ENCODE results near the gene DNAH9.

Gene DNAH9

DNA sequence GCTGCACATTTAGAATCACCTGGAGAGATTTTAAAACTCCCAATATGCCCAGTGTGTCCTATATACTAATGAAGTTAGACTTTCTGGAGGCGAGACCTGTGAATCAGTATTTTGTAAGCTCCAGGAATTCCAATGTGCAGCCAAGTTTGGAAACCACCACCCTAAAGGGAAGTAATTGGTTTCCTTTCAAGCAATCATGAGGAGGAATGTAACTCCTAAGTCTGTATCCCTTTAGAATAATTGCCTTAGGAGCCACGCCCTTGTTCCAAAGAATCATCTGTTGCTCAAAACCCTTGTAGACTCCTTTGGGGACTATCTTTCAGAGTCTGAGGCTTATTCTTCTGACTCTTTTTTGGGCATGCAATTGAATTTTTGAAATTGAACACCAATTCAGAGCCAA lies 84.4 kb downstream of the DNAH9 start:
- Histone ChIP-seq H3K4me3 (ENCODE audit: low read length) (no peak overlapping the region), H4K20me1 (ENCODE audit: control insufficient read depth, insufficient read depth, low read depth, low read length) (no peaks in the 10 kb centered on the region), H3K9me2 (replicated peaks; ENCODE audit: control insufficient read depth, low read length) (no peaks in the 10 kb centered on the region), H3K9me3 (ENCODE audit: control insufficient read depth, insufficient read depth, low read length) (no peaks in the 10 kb centered on the region), H3K36me3 (ENCODE audit: control insufficient read depth, low read length) (no peaks in the 10 kb centered on the region), H3K4me1 (ENCODE audit: control insufficient read depth, low read length) (no peaks in the 10 kb centered on the region), H3K79me2 (ENCODE audit: control insufficient read depth, low read length) (no peaks in the 10 kb centered on the region), H3K27me3 (ENCODE audit: control insufficient read depth, low read length) (no peaks in the 10 kb centered on the region), H3K4me2 (ENCODE audit: low read length) (no peak overlapping the region), H3K27ac (ENCODE audit: low read depth, low read length) (no peak overlapping the region), H3F3A (ENCODE audit: control insufficient read depth, insufficient read depth) (no peaks in the 10 kb centered on the region)
- no peak for TF ChIP-seq EZH2phosphoT487 (IDR thresholded peaks at IDR 0.05; ENCODE audit: borderline replicate concordance, low read length)

DNA sequence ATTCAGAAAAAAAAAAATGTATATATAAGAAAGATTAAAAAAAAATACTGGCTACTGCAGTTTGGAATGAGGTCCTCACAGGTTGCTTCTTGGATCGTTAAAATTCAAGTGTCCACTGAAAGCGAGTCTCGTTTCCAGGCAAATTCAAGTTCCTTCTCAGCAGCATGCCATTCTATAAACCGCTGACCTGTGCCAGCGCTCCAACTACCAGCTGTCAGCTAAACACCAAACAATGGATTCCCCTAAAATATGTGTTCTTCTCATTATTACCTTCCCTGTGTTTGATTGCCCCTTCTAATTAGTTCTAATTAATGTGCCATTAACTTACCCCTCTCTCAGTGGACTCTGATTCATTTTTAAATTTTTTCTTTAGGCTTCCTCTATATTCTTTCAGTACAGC lies 92.4 kb downstream of the DNAH9 start:
- no peak overlapping the region for H3K4me3 ChIP-seq (ENCODE audit: low read length)
- H3F3A ChIP-seq (ENCODE audit: control insufficient read depth, insufficient read depth), result no peaks in the 10 kb centered on the region
- no peaks in the 10 kb centered on the region for H3K79me2 ChIP-seq (ENCODE audit: control insufficient read depth, low read length)
- H4K20me1 ChIP-seq (ENCODE audit: control insufficient read depth, insufficient read depth, low read depth, low read length), result no peaks in the 10 kb centered on the region
- H3K36me3 ChIP-seq (ENCODE audit: control insufficient read depth, low read length), result no peaks in the 10 kb centered on the region
- no peaks in the 10 kb centered on the region for H3K27me3 ChIP-seq (ENCODE audit: control insufficient read depth, low read length)
- no peaks in the 10 kb centered on the region for H3K9me3 ChIP-seq (ENCODE audit: control insufficient read depth, insufficient read depth, low read length)
- H3K27ac ChIP-seq (ENCODE audit: low read depth, low read length), result no peak overlapping the region
- H3K4me2 ChIP-seq (ENCODE audit: low read length), result no peak overlapping the region
- TF ChIP-seq EZH2phosphoT487 (IDR thresholded peaks at IDR 0.05; ENCODE audit: borderline replicate concordance, low read length), result no peak
- TF ChIP-seq, protein P1, sequence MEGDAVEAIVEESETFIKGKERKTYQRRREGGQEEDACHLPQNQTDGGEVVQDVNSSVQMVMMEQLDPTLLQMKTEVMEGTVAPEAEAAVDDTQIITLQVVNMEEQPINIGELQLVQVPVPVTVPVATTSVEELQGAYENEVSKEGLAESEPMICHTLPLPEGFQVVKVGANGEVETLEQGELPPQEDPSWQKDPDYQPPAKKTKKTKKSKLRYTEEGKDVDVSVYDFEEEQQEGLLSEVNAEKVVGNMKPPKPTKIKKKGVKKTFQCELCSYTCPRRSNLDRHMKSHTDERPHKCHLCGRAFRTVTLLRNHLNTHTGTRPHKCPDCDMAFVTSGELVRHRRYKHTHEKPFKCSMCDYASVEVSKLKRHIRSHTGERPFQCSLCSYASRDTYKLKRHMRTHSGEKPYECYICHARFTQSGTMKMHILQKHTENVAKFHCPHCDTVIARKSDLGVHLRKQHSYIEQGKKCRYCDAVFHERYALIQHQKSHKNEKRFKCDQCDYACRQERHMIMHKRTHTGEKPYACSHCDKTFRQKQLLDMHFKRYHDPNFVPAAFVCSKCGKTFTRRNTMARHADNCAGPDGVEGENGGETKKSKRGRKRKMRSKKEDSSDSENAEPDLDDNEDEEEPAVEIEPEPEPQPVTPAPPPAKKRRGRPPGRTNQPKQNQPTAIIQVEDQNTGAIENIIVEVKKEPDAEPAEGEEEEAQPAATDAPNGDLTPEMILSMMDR (IDR thresholded peaks at IDR 0.05; ENCODE audit: low read depth, low read length, poor library complexity, severe bottlenecking), result no peak
- H3K9me2 ChIP-seq (replicated peaks; ENCODE audit: control insufficient read depth, low read length), result no peaks in the 10 kb centered on the region
- H3K4me1 ChIP-seq (ENCODE audit: control insufficient read depth, low read length), result no peaks in the 10 kb centered on the region

DNA sequence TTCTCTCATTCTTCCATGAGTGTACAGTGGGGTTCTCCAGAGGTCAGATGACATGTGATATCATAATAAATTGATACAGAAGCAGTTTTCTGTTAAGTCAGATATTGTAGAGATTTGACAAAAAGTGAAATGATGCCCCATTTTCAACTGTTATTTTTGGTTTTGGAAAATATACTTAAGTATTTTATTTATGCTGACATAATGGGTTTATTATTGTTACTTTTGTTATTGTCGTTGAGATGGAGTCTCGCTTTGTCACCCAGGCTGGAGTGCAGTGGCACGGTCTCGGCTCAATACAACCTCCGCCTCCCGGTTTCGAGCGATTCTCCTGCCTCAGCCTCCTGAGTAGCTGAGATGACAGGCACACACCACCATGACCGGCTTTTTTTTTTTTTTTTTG lies 94.4 kb downstream of the DNAH9 start:
- Histone ChIP-seq H3K36me3 (ENCODE audit: control insufficient read depth, low read length) (no peaks in the 10 kb centered on the region), H3K9me2 (replicated peaks; ENCODE audit: control insufficient read depth, low read length) (no peaks in the 10 kb centered on the region)

DNA sequence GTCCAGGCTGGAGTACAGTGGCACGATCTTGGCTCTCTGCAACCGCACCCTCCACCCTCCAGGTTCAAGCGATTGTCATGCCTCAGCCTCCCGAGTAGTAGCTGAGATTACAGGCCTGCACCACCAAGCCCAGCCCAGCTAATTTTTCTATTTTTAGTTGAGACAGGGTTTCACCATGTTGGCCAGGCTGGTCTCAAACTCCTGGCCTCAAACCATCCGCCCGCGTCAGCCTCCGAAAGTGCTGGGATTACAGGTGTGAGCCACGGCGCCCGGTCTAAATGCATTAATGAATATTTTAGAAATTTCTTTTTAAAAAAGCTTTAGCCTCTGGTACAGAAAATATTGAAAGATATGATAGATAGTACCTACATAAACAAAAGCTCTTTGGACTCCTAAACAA lies 95.0 kb downstream of the DNAH9 start:
- Histone ChIP-seq H3K36me3 (ENCODE audit: control insufficient read depth, low read length) (no peaks in the 10 kb centered on the region), H3K4me1 (ENCODE audit: control insufficient read depth, low read length) (no peaks in the 10 kb centered on the region), H3K79me2 (ENCODE audit: control insufficient read depth, low read length) (no peaks in the 10 kb centered on the region), H3K4me2 (ENCODE audit: low read length) (no peak overlapping the region), H4K20me1 (ENCODE audit: control insufficient read depth, insufficient read depth, low read depth, low read length) (no peaks in the 10 kb centered on the region), H3K4me3 (ENCODE audit: low read length) (no peak overlapping the region), H3F3A (ENCODE audit: control insufficient read depth, insufficient read depth) (no peaks in the 10 kb centered on the region), H3K9me2 (replicated peaks; ENCODE audit: control insufficient read depth, low read length) (no peaks in the 10 kb centered on the region), H3K27me3 (ENCODE audit: control insufficient read depth, low read length) (no peaks in the 10 kb centered on the region), H3K27ac (ENCODE audit: low read depth, low read length) (no peak overlapping the region), H3K9me3 (ENCODE audit: control insufficient read depth, insufficient read depth, low read length) (no peaks in the 10 kb centered on the region)
- no peak for TF ChIP-seq EZH2phosphoT487 (IDR thresholded peaks at IDR 0.05; ENCODE audit: borderline replicate concordance, low read length)
- TF ChIP-seq, protein P1 (IDR thresholded peaks at IDR 0.05; ENCODE audit: low read depth, low read length, poor library complexity, severe bottlenecking), result no peak

More for the DNA sequence above, 94.4 kb downstream of the DNAH9 start:
- H4K20me1 ChIP-seq (ENCODE audit: control insufficient read depth, insufficient read depth, low read depth, low read length), result no peaks in the 10 kb centered on the region
- no peak overlapping the region for H3K4me2 ChIP-seq (ENCODE audit: low read length)
- H3K79me2 ChIP-seq (ENCODE audit: control insufficient read depth, low read length), result no peaks in the 10 kb centered on the region
- no peaks in the 10 kb centered on the region for H3K4me1 ChIP-seq (ENCODE audit: control insufficient read depth, low read length)
- no peak overlapping the region for H3K27ac ChIP-seq (ENCODE audit: low read depth, low read length)
- no peaks in the 10 kb centered on the region for H3K9me3 ChIP-seq (ENCODE audit: control insufficient read depth, insufficient read depth, low read length)
- H3F3A ChIP-seq (ENCODE audit: control insufficient read depth, insufficient read depth), result no peaks in the 10 kb centered on the region
- no peak for TF ChIP-seq EZH2phosphoT487 (IDR thresholded peaks at IDR 0.05; ENCODE audit: borderline replicate concordance, low read length)
- TF ChIP-seq, protein P1 (IDR thresholded peaks at IDR 0.05; ENCODE audit: low read depth, low read length, poor library complexity, severe bottlenecking), result no peak
- H3K4me3 ChIP-seq (ENCODE audit: low read length), result no peak overlapping the region
- H3K27me3 ChIP-seq (ENCODE audit: control insufficient read depth, low read length), result no peaks in the 10 kb centered on the region

Data from DOHH2 (cell line).